Neural progenitor cell (in vitro differentiated cells): ENCODE measurements around the gene RNF169. TPM values are rescaled to one million over a fixed set of nuclear protein-coding genes. Genes with fewer than 3 reads are reported as not detected.

Experiments used
- DNase-seq: peaks from one replicate; pipeline ENCODE4 v3.0.0-alpha.2; 2016; ENCODE audit warnings: low spot score
- H2AFZ ChIP-seq: fragments of 200-600 bp; sonication (generic); replicated peaks from 2 replicates; pipeline ENCODE4 v1.6.1; 2016; ENCODE audit warnings: antibody characterized with exemption
- H3F3A ChIP-seq: fragments of 200-600 bp; sonication (generic); 2 replicates; pipeline ENCODE4 v1.6.1; 2016; ENCODE audit warnings: antibody characterized with exemption, low read depth
- H3K27ac ChIP-seq: fragments of 200-600 bp; sonication (generic); 2 replicates; pipeline ENCODE4 v1.5.1; 2016; ENCODE audit warnings: mild to moderate bottlenecking
- H3K27me3 ChIP-seq: fragments of 200-600 bp; sonication (generic); 2 replicates; pipeline ENCODE4 v1.6.1; 2016; ENCODE audit warnings: mild to moderate bottlenecking, moderate library complexity
- H3K36me3 ChIP-seq: fragments of 200-600 bp; sonication (generic); 2 replicates; pipeline ENCODE4 v1.5.1; 2016
- H3K4me1 ChIP-seq: fragments of 200-600 bp; sonication (generic); 2 replicates; pipeline ENCODE4 v1.6.1; 2016; ENCODE audit warnings: mixed run types
- H3K4me2 ChIP-seq: fragments of 200-600 bp; sonication (generic); 2 replicates; pipeline ENCODE4 v1.6.1; 2016
- H3K4me3 ChIP-seq: fragments of 200-600 bp; sonication (generic); 2 replicates; pipeline ENCODE4 v1.5.1; 2016
- H3K79me2 ChIP-seq: fragments of 200-600 bp; sonication (generic); 2 replicates; pipeline ENCODE4 v1.6.1; 2016; ENCODE audit warnings: low read depth
- H3K9ac ChIP-seq: fragments of 200-600 bp; sonication (generic); 2 replicates; pipeline ENCODE4 v1.6.1; 2016
- H3K9me3 ChIP-seq: fragments of 200-600 bp; sonication (generic); 2 replicates; pipeline ENCODE4 v1.5.1; 2016; ENCODE audit warnings: low read depth
- H4K20me1 ChIP-seq: fragments of 200-600 bp; sonication (generic); 2 replicates; pipeline ENCODE4 v1.6.1; 2016; ENCODE audit warnings: low read depth
- H3K27ac Mint-ChIP-seq: 3 replicates; pipeline ENCODE4 v1.8.0; 2021; ENCODE audit warnings: mixed read lengths
- H3K27me3 Mint-ChIP-seq: 2 replicates; pipeline ENCODE4 v1.8.0; 2022; ENCODE audit warnings: low read depth, mild to moderate bottlenecking, inconsistent platforms, moderate library complexity, mixed read lengths; ENCODE audit not compliant: insufficient read depth
- H3K36me3 Mint-ChIP-seq: 3 replicates; pipeline ENCODE4 v1.8.0; 2021; ENCODE audit warnings: mixed read lengths
- H3K4me1 Mint-ChIP-seq: 3 replicates; pipeline ENCODE4 v1.8.0; 2021; ENCODE audit warnings: mixed read lengths
- H3K4me3 Mint-ChIP-seq: 3 replicates; pipeline ENCODE4 v1.8.0; 2021; ENCODE audit warnings: mild to moderate bottlenecking, moderate library complexity, mixed read lengths
- H3K9me3 Mint-ChIP-seq: 3 replicates; pipeline ENCODE4 v1.8.0; 2020; ENCODE audit warnings: mixed read lengths
- CTCF ChIP-seq: fragments of 200-600 bp; sonication (generic); IDR thresholded peaks from 2 replicates; pipeline ENCODE4 v1.5.1; 2017; ENCODE audit warnings: antibody characterized with exemption, mild to moderate bottlenecking
- EZH2 ChIP-seq: fragments of 200-600 bp; sonication (generic); IDR thresholded peaks from 2 replicates; pipeline ENCODE4 v1.6.1; 2017; ENCODE audit warnings: antibody characterized with exemption, mild to moderate bottlenecking, moderate library complexity
- EZH2phosphoT487 ChIP-seq: fragments of 200-600 bp; sonication (generic); IDR thresholded peaks from 2 replicates; pipeline ENCODE4 v1.6.1; 2017; ENCODE audit warnings: antibody characterized with exemption
- total RNA-seq: library from RNA; depleted of rRNA; stranded (reverse); fragments of >200 nt; gene quantifications from 2 replicates; pipeline ENCODE4 v1.2.3, GENCODE V29; 2015; ENCODE audit warnings: low replicate concordance

The RNF169 gene
- total RNA-seq, 1 donor from 2014 or later, result 30.2 TPM

GRCh38 chr11:74842967-74843366 lies 94.3 kb downstream of the RNF169 start:
- H3K79me2 ChIP-seq, result no peaks in the 10 kb centered on the region
- peak; percentile 11 for DNase-seq
- Mint-ChIP-seq H3K27ac (no peak overlapping the region), H3K4me3 (no peak overlapping the region), H3K36me3 (peaks cover 25% of the 10 kb centered on the region), H3K4me1 (no peaks in the 10 kb centered on the region), H3K9me3 (no peaks in the 10 kb centered on the region), H3K27me3 (peaks cover 4% of the 10 kb centered on the region)
- H3K4me1 ChIP-seq, result no peaks in the 10 kb centered on the region
- H3K27me3 ChIP-seq, result no peaks in the 10 kb centered on the region
- H3F3A ChIP-seq, result no peaks in the 10 kb centered on the region
- no peaks in the 10 kb centered on the region for H4K20me1 ChIP-seq
- no peaks in the 10 kb centered on the region for H3K36me3 ChIP-seq
- H3K9ac ChIP-seq, result no peak overlapping the region
- TF ChIP-seq CTCF (peak; percentile 17), EZH2 (no peak)
- H2AFZ ChIP-seq, result no peak overlapping the region
- no peak overlapping the region for H3K4me3 ChIP-seq
- no peaks in the 10 kb centered on the region for H3K9me3 ChIP-seq
- H3K27ac ChIP-seq, result no peak overlapping the region
- no peak overlapping the region for H3K4me2 ChIP-seq

- Mint-ChIP-seq H3K27ac (no peak overlapping the region), H3K36me3 (peaks cover 25% of the 10 kb centered on the region)
- no peaks in the 10 kb centered on the region for H3K36me3 ChIP-seq
Observed at GRCh38 chr11:74844072-74844471, 95.4 kb downstream of the RNF169 start.

GRCh38 chr11:74844865-74845264 lies 96.2 kb downstream of the RNF169 start:
- Histone ChIP-seq H3F3A (peaks cover 7% of the 10 kb centered on the region), H3K9ac (no peak overlapping the region), H3K4me2 (no peak overlapping the region), H2AFZ (no peak overlapping the region), H3K4me3 (no peak overlapping the region), H3K27me3 (no peaks in the 10 kb centered on the region), H3K4me1 (peaks cover 10% of the 10 kb centered on the region), H3K9me3 (no peaks in the 10 kb centered on the region), H3K27ac (no peak overlapping the region), H4K20me1 (no peaks in the 10 kb centered on the region), H3K79me2 (no peaks in the 10 kb centered on the region), H3K36me3 (no peaks in the 10 kb centered on the region)
- H3K4me3 Mint-ChIP-seq, result no peak overlapping the region
- H3K9me3 Mint-ChIP-seq, result no peaks in the 10 kb centered on the region
- H3K27me3 Mint-ChIP-seq, result peaks cover 4% of the 10 kb centered on the region
- DNase-seq, result no peak
- H3K27ac Mint-ChIP-seq, result no peak overlapping the region
- H3K36me3 Mint-ChIP-seq, result peaks cover 25% of the 10 kb centered on the region
- no peak for TF ChIP-seq EZH2
- no peak for TF ChIP-seq CTCF
- TF ChIP-seq EZH2phosphoT487, result no peak
- peaks cover 8% of the 10 kb centered on the region for H3K4me1 Mint-ChIP-seq

More at GRCh38 chr11:74844072-74844471, 95.4 kb downstream of the RNF169 start:
- H3K27me3 Mint-ChIP-seq, result peaks cover 4% of the 10 kb centered on the region
- Histone ChIP-seq H2AFZ (no peak overlapping the region), H3K27me3 (no peaks in the 10 kb centered on the region), H3K27ac (no peak overlapping the region), H3K4me3 (no peak overlapping the region), H3K9ac (no peak overlapping the region), H3F3A (no peaks in the 10 kb centered on the region), H3K4me2 (no peak overlapping the region), H3K79me2 (no peaks in the 10 kb centered on the region), H3K4me1 (peaks cover 2% of the 10 kb centered on the region), H3K9me3 (no peaks in the 10 kb centered on the region), H4K20me1 (no peaks in the 10 kb centered on the region)
- no peak for DNase-seq
- H3K4me3 Mint-ChIP-seq, result no peak overlapping the region
- TF ChIP-seq EZH2phosphoT487, result no peak
- no peak for TF ChIP-seq CTCF
- TF ChIP-seq EZH2, result no peak
- H3K4me1 Mint-ChIP-seq, result peaks cover 2% of the 10 kb centered on the region
- H3K9me3 Mint-ChIP-seq, result no peaks in the 10 kb centered on the region
